NOMO-1 treated with DMSO at 0.1 percent for 48 hours (cell line): ENCODE measurements around the gene SLC10A3.

Source experiments
- DNase-seq: peaks from one replicate; lab custom pipeline; 2025; ENCODE audit not compliant: unreplicated experiment; lab: John Stamatoyannopoulos, UW

The SLC10A3 gene

GRCh38 chrX:154441984-154442707 is 48.3 kb downstream of the SLC10A3 start:
- DNase-seq = no peak

GRCh38 chrX:154441564-154441963 is 48.9 kb downstream of the SLC10A3 start:
- no peak for DNase-seq

- DNase-seq = no peak
These were observed 49.6 kb downstream of the SLC10A3 start for GRCh38 chrX:154440623-154441357.

- no peak for DNase-seq
These were observed 50.6 kb downstream of the SLC10A3 start for GRCh38 chrX:154439841-154440240.

GRCh38 chrX:154437971-154438893 is 52.2 kb downstream of the SLC10A3 start:
- no peak for DNase-seq
